ENCODE results near the gene FAM135A.
"Not testable (repeated sequence)": the region's sequence is repeated elsewhere in the genome, so short reads cannot be mapped to it uniquely, and the experiment has no call there.

Gene FAM135A

DNA sequence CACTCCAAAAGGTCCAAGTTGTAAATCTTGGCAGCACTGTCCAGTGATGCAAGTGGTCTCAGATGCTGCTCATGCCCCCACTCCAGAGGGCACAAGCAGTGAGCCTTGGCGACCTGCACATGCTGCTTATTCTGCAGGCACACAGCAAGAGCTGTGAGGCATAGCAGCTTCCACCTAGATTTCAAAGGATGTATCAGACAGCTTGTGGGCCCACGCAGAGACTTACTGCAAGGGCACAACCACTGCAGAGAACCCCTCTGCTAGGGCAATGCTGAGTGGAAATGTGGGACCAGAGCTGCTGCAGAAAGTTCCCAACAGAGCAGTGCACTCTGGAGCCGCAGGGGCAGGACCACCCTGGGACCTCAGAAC is 179.8 kb downstream of the FAM135A start:
- Histone ChIP-seq H3K9me3 (ENCODE audit: insufficient read depth, low read depth, low read length) (no peaks in the 10 kb centered on the region; the same call in 1 of the 2 replicates), H3K36me3 (ENCODE audit: insufficient read depth, low read depth, low read length) (no peaks in the 10 kb centered on the region), H3K27me3 (ENCODE audit: insufficient read depth, low read length) (no peaks in the 10 kb centered on the region), H3K4me1 (ENCODE audit: insufficient read depth, low read length) (no peaks in the 10 kb centered on the region), H3K4me3 (ENCODE audit: low read length) (no peak overlapping the region), H3K27ac (ENCODE audit: low read length) (no peak overlapping the region), H3K9ac (ENCODE audit: low read depth, low read length) (no peak overlapping the region)

DNA sequence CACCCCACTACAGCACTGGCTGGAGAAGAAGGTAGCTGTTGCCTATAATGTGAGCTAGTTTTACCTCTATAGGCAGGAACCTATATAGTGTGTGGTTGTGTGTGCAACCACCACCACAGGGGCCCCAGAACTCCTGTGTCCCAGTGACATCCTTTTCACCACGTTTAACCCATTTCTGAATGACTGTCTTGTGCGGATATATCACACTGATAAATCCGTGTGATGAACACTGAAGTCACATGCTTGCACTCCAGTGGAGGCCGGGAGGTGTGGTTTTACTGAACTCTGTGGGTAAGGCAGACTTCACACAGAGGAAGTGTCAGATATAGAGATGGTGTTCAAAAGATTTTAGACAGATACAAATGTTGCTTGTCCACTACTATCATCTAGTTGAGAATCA is 185.9 kb downstream of the FAM135A start:
- Histone ChIP-seq H3K27me3 (ENCODE audit: insufficient read depth, low read length) (no peaks in the 10 kb centered on the region), H3K4me1 (ENCODE audit: insufficient read depth, low read length) (peaks cover 14% of the 10 kb centered on the region; the same call in 1 of the 2 replicates), H3K36me3 (ENCODE audit: insufficient read depth, low read depth, low read length) (no peaks in the 10 kb centered on the region), H3K9me3 (ENCODE audit: insufficient read depth, low read depth, low read length) (no peaks in the 10 kb centered on the region), H3K4me3 (ENCODE audit: low read length) (no peak overlapping the region), H3K9ac (ENCODE audit: low read depth, low read length) (no peak overlapping the region), H3K27ac (ENCODE audit: low read length) (no peak overlapping the region)

DNA sequence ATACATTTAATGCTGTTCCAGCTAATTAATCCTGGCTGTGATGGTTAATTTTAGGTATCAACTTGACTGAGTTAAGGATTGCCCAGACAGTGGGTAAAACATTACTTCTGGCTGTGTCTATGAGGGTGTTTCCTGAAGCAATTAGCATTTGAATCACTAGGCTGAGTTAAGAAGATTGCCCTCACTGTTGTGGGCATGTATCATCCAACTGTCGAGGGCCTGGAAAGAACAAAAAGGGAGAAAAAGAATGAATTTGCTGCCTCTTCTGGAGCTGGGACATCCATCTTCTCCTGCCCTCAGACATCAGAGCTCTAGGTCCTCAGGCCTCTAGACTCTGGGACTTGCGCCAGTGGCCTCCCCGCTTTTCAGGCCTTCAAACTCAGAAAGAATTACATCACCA is 187.7 kb downstream of the FAM135A start:
- Histone ChIP-seq H3K27ac (ENCODE audit: low read length) (no peak overlapping the region), H3K9me3 (ENCODE audit: insufficient read depth, low read depth, low read length) (no peaks in the 10 kb centered on the region; the same call in 1 of the 2 replicates), H3K4me1 (ENCODE audit: insufficient read depth, low read length) (peaks cover 14% of the 10 kb centered on the region; the same call in 1 of the 2 replicates), H3K36me3 (ENCODE audit: insufficient read depth, low read depth, low read length) (no peaks in the 10 kb centered on the region), H3K4me3 (ENCODE audit: low read length) (no peak overlapping the region), H3K27me3 (ENCODE audit: insufficient read depth, low read length) (no peaks in the 10 kb centered on the region), H3K9ac (ENCODE audit: low read depth, low read length) (0 out of 2 replicates have a peak overlapping the region, but pooled peaks have one; percentile 10)

DNA sequence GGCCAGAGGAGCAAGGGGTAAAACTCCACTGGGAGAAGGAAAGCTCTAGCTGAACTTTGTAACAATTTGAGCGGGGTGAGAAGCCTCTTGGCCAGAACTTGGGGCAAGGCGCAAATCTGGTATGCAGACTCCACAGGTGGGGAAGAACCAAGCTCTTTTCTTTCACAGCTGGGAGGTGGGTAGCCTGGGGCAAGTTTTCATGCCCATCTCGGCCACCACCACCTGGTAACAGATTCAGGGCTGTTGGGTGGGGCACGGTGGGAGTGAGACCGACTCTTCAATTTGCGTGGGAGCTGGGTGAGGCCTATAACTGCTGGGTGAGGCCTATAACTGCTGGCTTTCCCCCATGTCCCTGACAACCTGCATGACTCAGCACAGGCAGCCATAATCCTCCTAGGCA is 190.9 kb downstream of the FAM135A start:
- Histone ChIP-seq H3K4me3 (ENCODE audit: low read length) (no peak overlapping the region), H3K9ac (ENCODE audit: low read depth, low read length) (no peak overlapping the region), H3K4me1 (ENCODE audit: insufficient read depth, low read length) (peaks cover 14% of the 10 kb centered on the region; the same call in 1 of the 2 replicates), H3K36me3 (ENCODE audit: insufficient read depth, low read depth, low read length) (no peaks in the 10 kb centered on the region), H3K27me3 (ENCODE audit: insufficient read depth, low read length) (no peaks in the 10 kb centered on the region), H3K9me3 (ENCODE audit: insufficient read depth, low read depth, low read length) (no peaks in the 10 kb centered on the region; the same call in 1 of the 2 replicates), H3K27ac (ENCODE audit: low read length) (no peak overlapping the region)

DNA sequence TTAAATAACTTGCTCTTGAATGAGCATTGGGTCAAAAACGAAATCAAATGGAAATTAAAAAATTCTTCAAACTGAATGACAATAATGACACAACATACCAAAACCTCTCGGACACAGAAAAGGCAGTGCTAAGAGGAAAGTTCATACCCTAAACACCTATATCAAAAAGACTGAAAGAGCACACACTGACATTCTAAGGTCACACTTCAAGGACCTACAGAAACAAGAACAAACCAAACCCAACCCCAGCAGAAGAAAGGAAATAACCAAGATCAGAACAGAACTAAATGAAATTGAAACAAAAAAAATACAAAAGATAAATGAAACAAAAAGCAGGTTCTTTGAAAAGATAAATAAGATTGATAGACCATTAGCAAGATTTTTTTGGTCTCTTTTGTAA is 194.1 kb downstream of the FAM135A start:
- not testable (repeated sequence) for H3K27ac ChIP-seq (ENCODE audit: low read length); H3K36me3 ChIP-seq (ENCODE audit: insufficient read depth, low read depth, low read length); H3K4me1 ChIP-seq (ENCODE audit: insufficient read depth, low read length); H3K9me3 ChIP-seq (ENCODE audit: insufficient read depth, low read depth, low read length); H3K27me3 ChIP-seq (ENCODE audit: insufficient read depth, low read length); H3K9ac ChIP-seq (ENCODE audit: low read depth, low read length); H3K4me3 ChIP-seq (ENCODE audit: low read length)

DNA sequence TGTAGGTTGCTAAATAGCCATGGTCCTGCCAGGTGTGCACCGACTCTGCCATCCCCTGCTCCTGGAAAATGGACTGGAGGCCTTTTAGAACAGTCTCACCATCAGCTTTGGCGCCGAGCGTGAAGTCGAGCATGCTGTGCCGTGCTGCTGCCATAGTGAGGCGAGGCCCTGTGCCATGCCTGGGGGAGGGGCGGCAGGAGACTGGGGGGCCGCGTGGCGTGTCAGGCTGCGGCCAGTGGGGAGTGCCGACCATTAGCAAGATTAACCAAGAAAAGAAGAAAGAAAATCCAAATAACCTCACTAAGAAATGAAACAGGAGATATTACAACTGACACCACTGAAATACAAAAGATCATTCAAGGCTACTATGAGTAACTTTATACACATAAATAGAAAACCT is 195.9 kb downstream of the FAM135A start:
- H3K9me3 ChIP-seq (ENCODE audit: insufficient read depth, low read depth, low read length); H3K9ac ChIP-seq (ENCODE audit: low read depth, low read length); H3K27ac ChIP-seq (ENCODE audit: low read length); H3K4me3 ChIP-seq (ENCODE audit: low read length); H3K36me3 ChIP-seq (ENCODE audit: insufficient read depth, low read depth, low read length); H3K27me3 ChIP-seq (ENCODE audit: insufficient read depth, low read length); H3K4me1 ChIP-seq (ENCODE audit: insufficient read depth, low read length): not testable (repeated sequence)

All from iPS-20b (cell line).